Daoy (cell line): ENCODE measurements around the gene SARDH. TPM values are rescaled to one million over a fixed set of nuclear protein-coding genes. Genes with fewer than 3 reads are reported as not detected.
"Not testable (repeated sequence)": the region's sequence is repeated elsewhere in the genome, so short reads cannot be mapped to it uniquely, and the experiment has no call there.

Source experiments
- DNase-seq: peaks from one replicate; pipeline ENCODE4 v3.0.0-alpha.2; 2015; ENCODE audit warnings: low read depth
- total RNA-seq: library from RNA; depleted of rRNA; stranded (reverse); fragments of >200 nt; shearing (Covaris generic); gene quantifications from 2 replicates; pipeline ENCODE4 v1.2.3, GENCODE V29; 2014

The SARDH gene
- total RNA-seq, 1 experiment from 2014 or later: 1.2 TPM

- DNase-seq: no peak
These were observed 21.8 kb upstream of the SARDH start for GRCh38 chr9:133759946-133760345.

GRCh38 chr9:133759146-133759900, 21.2 kb upstream of the SARDH start:
- no peak for DNase-seq

GRCh38 chr9:133758228-133758627, 20.1 kb upstream of the SARDH start:
- DNase-seq: no peak

- DNase-seq: no peak
These were observed 16.6 kb upstream of the SARDH start for GRCh38 chr9:133754688-133755227.

- no peak for DNase-seq
These were observed 16.0 kb upstream of the SARDH start for GRCh38 chr9:133754187-133754586.

- no peak for DNase-seq
These were observed 14.7 kb upstream of the SARDH start for GRCh38 chr9:133752739-133753446.

GRCh38 chr9:133750982-133751649, 13.0 kb upstream of the SARDH start:
- no peak for DNase-seq

GRCh38 chr9:133747309-133747708, 9.2 kb upstream of the SARDH start:
- no peak for DNase-seq

GRCh38 chr9:133744528-133744927, 6.4 kb upstream of the SARDH start:
- not testable (repeated sequence) for DNase-seq

GRCh38 chr9:133742849-133743444, 4.8 kb upstream of the SARDH start:
- peak; percentile 80 for DNase-seq

GRCh38 chr9:133742251-133742650, 4.1 kb upstream of the SARDH start:
- no peak for DNase-seq

GRCh38 chr9:133741716-133742115, 3.6 kb upstream of the SARDH start:
- no peak for DNase-seq

GRCh38 chr9:133740911-133741310, 2.8 kb upstream of the SARDH start:
- no peak for DNase-seq

GRCh38 chr9:133739408-133740280, 1.5 kb upstream of the SARDH start:
- no peak for DNase-seq

- DNase-seq: no peak
These were observed 581 bp upstream of the SARDH start for GRCh38 chr9:133738640-133739225.

- no peak for DNase-seq
These were observed 930 bp downstream of the SARDH start for GRCh38 chr9:133737071-133737773.

GRCh38 chr9:133735931-133736330, 2.2 kb downstream of the SARDH start:
- DNase-seq: no peak

GRCh38 chr9:133735415-133735775, 2.8 kb downstream of the SARDH start:
- no peak for DNase-seq

GRCh38 chr9:133734590-133735414, 3.4 kb downstream of the SARDH start:
- no peak for DNase-seq
